Stomach (tissue), 9 donors: ENCODE data around the gene KCNT2. TPM values are rescaled to one million over a fixed set of nuclear protein-coding genes. Genes with fewer than 3 reads are reported as not detected.

Source experiments
- DNase-seq, 2 donors: peaks; one replicate each; pipeline versions ENCODE4 v3.0.0 to v3.0.0-alpha.2; 2013 to 2019
- H3K27ac ChIP-seq, 5 donors: fragments of 200-600 bp in 4 of 5; sonication (generic) in 4 of 5; one replicate each; pipeline ENCODE4 v1.5.1; 2013 to 2019; ENCODE audit warnings: mild to moderate bottlenecking in 1 of 5, moderate library complexity in 1 of 5
- H3K27me3 ChIP-seq, 3 donors: fragments of 200-600 bp; sonication (generic); one replicate each; pipeline ENCODE4 v1.5.1; 2017 to 2019; ENCODE audit warnings: mixed run types in 1 of 3
- H3K36me3 ChIP-seq, 4 donors: fragments of 200-600 bp; sonication (generic); 1 replicate in 3 of 4; 2 replicates in 1 of 4; pipeline ENCODE4 v1.5.1; 2016 to 2019
- H3K4me1 ChIP-seq, 4 donors: fragments of 200-600 bp; sonication (generic); one replicate each; pipeline ENCODE4 v1.5.1; 2016 to 2019
- H3K4me3 ChIP-seq, 4 donors: fragments of 200-600 bp; sonication (generic) in 3 of 4; one replicate each; pipeline ENCODE4 v1.5.1; 2016 to 2019; ENCODE audit warnings: mild to moderate bottlenecking in 1 of 4
- H3K9me3 ChIP-seq, 4 donors: fragments of 200-600 bp; sonication (generic); one replicate each; pipeline ENCODE4 v1.5.1; 2016 to 2019
- EP300 ChIP-seq: sonication (generic); formaldehyde crosslinking; IDR thresholded peaks from one replicate; pipeline ENCODE4 v1.6.1; 2017; ENCODE audit warnings: antibody characterized with exemption
- POLR2A ChIP-seq, 4 donors: fragments of 450-650 bp; IDR thresholded peaks; one replicate each; pipeline ENCODE4 v1.6.1; 2016; ENCODE audit warnings: antibody characterized with exemption in 4 of 4, control low read depth in 2 of 4, mild to moderate bottlenecking in 1 of 4, moderate library complexity in 1 of 4
- POLR2AphosphoS5 ChIP-seq, 3 donors: sonication (generic); formaldehyde crosslinking; IDR thresholded peaks; one replicate each; pipeline ENCODE4 v1.6.1; 2016; ENCODE audit warnings: antibody characterized with exemption in 3 of 3
- WGBS, 5 donors: extraction: QIAGEN DNeasy Blood & Tissue Kit in 3 of 5; methylation state at CpG; one replicate each; pipeline versions ENCODE4 v1.1.5 to v1.1.7; 2013 to 2018; 5-methylcytosine and 5-hydroxymethylcytosine counted together
- intact Hi-C: fragments of 100-400 bp; cut with DNase I; formaldehyde crosslinking; loops from one replicate; pipeline ENCODE4 v1.15.1; 2023; ENCODE audit warnings: low total_unique reads
- polyA plus RNA-seq, 3 donors: library from polyadenylated mRNA; stranded (reverse); fragments of 200-250 nt; gene quantifications; one replicate each; pipeline ENCODE4 v1.2.3, GENCODE V29; 2013
- total RNA-seq, 5 donors: library from RNA; depleted of rRNA; stranded (reverse); fragments of >200 nt; gene quantifications; one replicate each; pipeline versions ENCODE4 v1.1.0 to v1.2.3, GENCODE V29; 2014 to 2016
- TF ChIP-seq, protein P1 (sequence below), 7 experiments: fragments of 450-650 bp in 4 of 7; fragments of 200-600 bp in 3 of 7; sonication (generic) in 3 of 7; IDR thresholded peaks; one replicate each; pipeline ENCODE4 v1.5.1; 2016 to 2019; ENCODE audit warnings: antibody characterized with exemption in 7 of 7, control low read depth in 2 of 7, mild to moderate bottlenecking in 1 of 7
- donor health status: healthy with polysubstance abuse.
- donor health status: Bipolar disorder and iron deficiency.
- donor health status: healthy.

Gene KCNT2
- total and polyA plus RNA-seq, 8 donors, result 0.29 to 32.3 (median 0.93) TPM

DNA sequence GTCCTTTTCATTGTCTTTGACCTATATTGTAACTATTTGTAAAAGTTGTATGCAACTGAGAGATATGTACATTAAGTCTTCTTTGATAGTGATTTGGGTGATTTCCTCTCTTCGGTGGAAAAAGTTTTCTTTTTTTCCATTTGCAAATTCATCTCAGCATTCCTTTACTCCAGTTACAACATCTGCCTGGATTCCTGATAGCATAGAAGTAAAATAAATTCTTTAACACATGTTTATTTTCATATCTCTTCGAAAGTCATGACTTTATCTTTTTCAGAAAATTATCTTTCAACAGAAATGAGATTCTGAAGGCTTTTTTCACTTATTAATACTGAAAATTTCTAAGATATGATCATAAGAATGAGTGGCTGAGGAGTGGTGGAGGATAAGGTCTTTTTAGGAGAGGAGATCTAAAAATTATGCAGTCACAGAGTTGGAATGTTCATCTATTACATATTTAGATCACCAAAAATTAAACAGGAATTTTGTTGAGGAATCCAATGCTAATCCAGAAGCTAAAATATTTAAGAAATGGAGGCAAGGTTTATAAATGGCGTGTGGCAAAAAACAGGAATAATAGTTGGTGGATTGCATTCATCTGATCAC is 400.5 kb downstream of the KCNT2 start:
- 58 to 68% (median 66%) methylated on average over 3 of the region's 3 CpGs for WGBS, 5 donors
- Histone ChIP-seq H3K36me3 (no peaks in the 10 kb centered on the region), H3K27ac (no peak overlapping the region), H3K4me3 (no peak overlapping the region), H3K4me1 (no peaks in the 10 kb centered on the region), H3K9me3 (no peaks in the 10 kb centered on the region), H3K27me3 (no peaks in the 10 kb centered on the region)
- intact Hi-C loops, result no loop called here
- DNase-seq, result no peak
- TF ChIP-seq, protein P1, sequence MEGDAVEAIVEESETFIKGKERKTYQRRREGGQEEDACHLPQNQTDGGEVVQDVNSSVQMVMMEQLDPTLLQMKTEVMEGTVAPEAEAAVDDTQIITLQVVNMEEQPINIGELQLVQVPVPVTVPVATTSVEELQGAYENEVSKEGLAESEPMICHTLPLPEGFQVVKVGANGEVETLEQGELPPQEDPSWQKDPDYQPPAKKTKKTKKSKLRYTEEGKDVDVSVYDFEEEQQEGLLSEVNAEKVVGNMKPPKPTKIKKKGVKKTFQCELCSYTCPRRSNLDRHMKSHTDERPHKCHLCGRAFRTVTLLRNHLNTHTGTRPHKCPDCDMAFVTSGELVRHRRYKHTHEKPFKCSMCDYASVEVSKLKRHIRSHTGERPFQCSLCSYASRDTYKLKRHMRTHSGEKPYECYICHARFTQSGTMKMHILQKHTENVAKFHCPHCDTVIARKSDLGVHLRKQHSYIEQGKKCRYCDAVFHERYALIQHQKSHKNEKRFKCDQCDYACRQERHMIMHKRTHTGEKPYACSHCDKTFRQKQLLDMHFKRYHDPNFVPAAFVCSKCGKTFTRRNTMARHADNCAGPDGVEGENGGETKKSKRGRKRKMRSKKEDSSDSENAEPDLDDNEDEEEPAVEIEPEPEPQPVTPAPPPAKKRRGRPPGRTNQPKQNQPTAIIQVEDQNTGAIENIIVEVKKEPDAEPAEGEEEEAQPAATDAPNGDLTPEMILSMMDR (IDR thresholded peaks at IDR 0.05), result no peak
- TF ChIP-seq POLR2AphosphoS5 (IDR thresholded peaks at IDR 0.05) (no peak), EP300 (no peak), POLR2A (IDR thresholded peaks at IDR 0.05) (no peak)

DNA sequence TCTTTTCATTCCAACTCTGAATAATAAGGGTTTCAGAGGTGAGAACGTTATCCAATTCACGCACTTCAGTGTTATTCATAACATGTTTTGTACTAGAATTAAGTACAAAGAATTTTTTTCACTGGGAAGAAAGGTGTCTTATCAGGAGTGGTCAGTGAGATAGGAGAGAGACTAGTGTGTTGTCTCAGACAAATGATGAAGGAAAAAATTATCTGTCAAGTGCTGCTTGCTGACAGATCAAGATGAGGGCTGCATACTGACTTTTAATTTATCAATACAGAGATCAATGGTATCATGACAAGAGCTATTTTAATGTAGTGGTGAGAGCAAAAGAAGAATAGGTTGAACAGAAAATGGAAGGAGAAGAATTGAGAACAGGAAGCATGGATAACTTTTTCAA is 402.4 kb downstream of the KCNT2 start:
- no peak for DNase-seq
- TF ChIP-seq POLR2A (IDR thresholded peaks at IDR 0.05) (no peak), EP300 (no peak), POLR2AphosphoS5 (IDR thresholded peaks at IDR 0.05) (no peak)
- TF ChIP-seq, protein P1 (IDR thresholded peaks at IDR 0.05), result no peak
- Histone ChIP-seq H3K27ac (no peak overlapping the region), H3K27me3 (no peaks in the 10 kb centered on the region), H3K9me3 (no peaks in the 10 kb centered on the region), H3K36me3 (no peaks in the 10 kb centered on the region), H3K4me3 (no peak overlapping the region), H3K4me1 (no peaks in the 10 kb centered on the region)
- intact Hi-C loops, result no loop called here
- WGBS, 5 donors, result 46 to 68% (median 65%) methylated on average over 2 of the region's 2 CpGs

DNA sequence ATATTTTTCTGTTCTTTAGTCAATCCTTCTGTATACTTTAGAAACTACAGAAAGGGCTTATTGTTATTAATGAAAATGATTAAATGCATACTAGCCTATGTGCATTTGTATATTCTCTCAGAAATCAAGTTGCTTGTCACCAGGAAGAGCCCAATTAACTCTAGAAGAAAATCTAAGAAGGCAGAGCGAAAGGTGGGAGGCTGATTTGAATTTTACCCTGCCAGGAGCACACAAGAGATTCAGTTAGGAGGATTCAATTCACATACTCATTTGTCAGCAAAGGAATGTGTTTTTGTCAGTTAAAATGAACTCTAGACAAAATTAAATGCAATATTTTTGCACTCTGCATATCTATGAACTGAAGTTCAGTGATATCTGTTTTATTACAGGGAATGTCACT is 411.8 kb downstream of the KCNT2 start:
- 77 to 86% (median 84%) methylated on average over 1 of the region's 1 CpG for WGBS, 5 donors
- intact Hi-C loops, result no loop called here

DNA sequence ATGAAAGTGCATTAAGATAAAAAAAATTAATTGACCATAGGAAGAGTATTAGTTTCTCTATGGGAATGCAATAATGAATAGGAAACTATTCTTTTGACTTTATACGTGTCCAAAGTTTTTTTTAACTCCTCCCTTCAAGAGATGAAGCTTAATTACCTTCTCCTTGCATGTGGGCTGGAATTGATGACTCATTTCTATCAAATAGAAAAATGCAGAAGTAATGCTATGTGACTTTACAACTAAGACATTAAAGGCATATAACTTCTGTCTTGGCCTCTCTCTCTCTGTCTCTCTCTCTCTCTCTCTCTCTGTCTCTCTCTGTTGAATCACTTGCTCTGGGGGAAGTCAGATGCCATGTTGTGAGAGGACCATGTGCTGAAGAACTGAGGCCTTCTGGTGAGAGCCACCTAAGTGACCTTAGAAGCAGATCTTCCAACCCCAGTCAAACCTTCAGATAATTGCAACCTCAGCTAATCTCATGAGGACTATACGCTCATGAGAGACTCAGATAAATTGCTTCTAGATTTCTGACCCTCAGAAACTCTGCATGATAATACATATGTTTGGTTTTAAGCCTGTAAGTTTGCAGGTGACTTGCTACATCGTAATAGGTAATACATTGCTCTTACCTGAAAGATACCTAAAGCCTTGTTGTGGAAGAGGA is 414.2 kb downstream of the KCNT2 start:
- Histone ChIP-seq H3K4me1 (no peaks in the 10 kb centered on the region), H3K27me3 (no peaks in the 10 kb centered on the region), H3K9me3 (peaks cover 0 to 4% (median 0%) of the 10 kb centered on the region in 4 donors), H3K27ac (no peak overlapping the region), H3K36me3 (no peaks in the 10 kb centered on the region), H3K4me3 (no peak overlapping the region)
- no peak for TF ChIP-seq POLR2AphosphoS5 (IDR thresholded peaks at IDR 0.05)
- TF ChIP-seq, protein P1 (IDR thresholded peaks at IDR 0.05), result no peak
- TF ChIP-seq EP300, result no peak
- TF ChIP-seq POLR2A (IDR thresholded peaks at IDR 0.05), result no peak
- WGBS, 5 donors, result 27 to 76% (median 46%) methylated on average over 2 to 3 of the region's 3 CpGs
- intact Hi-C loops, result no loop called here
- no peak for DNase-seq

More for the DNA sequence above, 411.8 kb downstream of the KCNT2 start:
- Histone ChIP-seq H3K4me3 (no peak overlapping the region), H3K4me1 (no peaks in the 10 kb centered on the region), H3K27ac (no peak overlapping the region), H3K27me3 (no peaks in the 10 kb centered on the region), H3K9me3 (peaks cover 0 to 4% (median 0%) of the 10 kb centered on the region in 4 donors), H3K36me3 (no peaks in the 10 kb centered on the region)
- no peak for DNase-seq
- TF ChIP-seq POLR2A (IDR thresholded peaks at IDR 0.05) (no peak), EP300 (no peak), POLR2AphosphoS5 (IDR thresholded peaks at IDR 0.05) (no peak)
- TF ChIP-seq, protein P1 (IDR thresholded peaks at IDR 0.05), result no peak
